Measurements from ENCODE around the gene STK32B.

Gene STK32B

DNA sequence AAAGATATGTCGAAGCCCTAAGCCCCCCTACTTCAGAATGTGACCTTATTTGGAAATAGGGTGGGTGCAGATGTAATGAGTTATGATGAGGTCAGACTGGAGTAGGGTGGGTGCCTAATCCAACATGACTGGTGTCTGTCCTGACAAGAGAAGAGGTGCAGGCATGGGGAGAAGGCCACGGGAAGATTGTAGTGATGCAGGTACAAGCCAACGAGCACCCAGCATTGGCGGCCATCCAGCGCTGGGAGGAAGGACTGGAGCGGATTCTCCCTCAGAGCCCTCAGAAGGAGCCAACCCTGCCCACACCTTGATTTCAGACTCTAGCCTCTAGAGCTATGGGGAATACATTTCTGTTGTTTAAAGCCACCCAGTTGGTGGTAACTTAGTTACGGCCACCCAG, 419.9 kb downstream of the STK32B start:
- DNase-seq (ENCODE audit: low read depth) = no peak

DNA sequence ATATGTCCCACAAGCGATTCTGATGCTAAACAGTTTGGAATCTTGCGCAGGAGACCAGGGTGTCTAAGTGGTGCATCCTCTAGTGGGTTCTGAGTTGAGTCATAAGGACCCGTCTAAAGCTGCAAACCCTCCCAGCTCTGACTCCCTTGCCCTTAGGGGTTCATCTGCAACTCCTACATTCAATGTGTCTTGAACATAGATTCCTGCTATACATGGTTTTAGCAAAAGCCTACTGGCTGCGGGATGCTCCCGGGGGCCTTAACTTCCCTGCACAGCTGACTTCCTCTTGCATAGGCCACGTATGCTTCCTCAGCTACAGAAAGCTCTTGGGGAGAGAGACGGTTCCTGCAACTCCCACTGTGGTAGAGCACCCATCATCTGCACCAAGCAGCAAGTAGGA, 420.4 kb downstream of the STK32B start:
- DNase-seq (ENCODE audit: low read depth) = no peak

DNA sequence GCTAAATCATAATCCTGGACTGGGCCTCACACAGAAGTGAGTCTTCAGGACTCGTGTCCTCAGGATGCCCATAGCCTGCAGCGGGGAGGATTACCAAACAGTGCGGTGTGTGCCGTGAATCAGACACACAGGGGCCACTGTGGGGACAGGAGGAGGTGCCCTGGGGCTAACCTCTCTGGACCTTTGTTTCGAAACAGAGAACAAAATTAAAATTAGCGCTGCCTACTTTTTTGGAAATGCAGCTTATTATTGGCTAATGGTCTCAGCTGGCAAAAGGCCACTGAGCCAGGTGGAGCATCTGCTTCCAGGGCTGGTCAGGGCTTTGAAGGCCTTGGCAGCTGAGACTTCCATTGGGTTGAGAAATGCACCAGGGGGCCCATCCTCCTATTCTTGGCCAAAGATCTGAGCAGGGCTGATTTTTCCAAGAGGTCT, 420.9 kb downstream of the STK32B start:
- DNase-seq (ENCODE audit: low read depth) = no peak

DNA sequence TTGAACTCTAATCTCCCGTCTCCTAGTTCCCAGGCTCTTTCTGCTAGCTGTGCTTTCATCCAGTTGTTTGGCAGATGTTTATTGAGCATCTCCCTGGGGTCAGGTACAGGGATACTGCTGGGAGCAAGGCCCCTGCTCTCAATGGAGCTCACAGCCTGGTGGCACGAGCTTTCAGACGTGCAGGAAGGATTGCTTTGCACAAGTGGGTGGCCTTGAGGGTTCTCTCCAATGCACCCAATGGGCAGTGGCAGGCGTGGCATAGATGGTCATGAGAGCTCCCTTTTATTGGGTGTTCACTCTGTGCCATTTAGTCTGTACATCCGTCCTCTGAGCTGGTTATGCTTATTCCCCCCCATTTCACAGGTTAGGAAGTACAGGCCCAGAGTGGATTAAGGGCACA, 421.8 kb downstream of the STK32B start:
- DNase-seq (ENCODE audit: low read depth) = no peak

DNA sequence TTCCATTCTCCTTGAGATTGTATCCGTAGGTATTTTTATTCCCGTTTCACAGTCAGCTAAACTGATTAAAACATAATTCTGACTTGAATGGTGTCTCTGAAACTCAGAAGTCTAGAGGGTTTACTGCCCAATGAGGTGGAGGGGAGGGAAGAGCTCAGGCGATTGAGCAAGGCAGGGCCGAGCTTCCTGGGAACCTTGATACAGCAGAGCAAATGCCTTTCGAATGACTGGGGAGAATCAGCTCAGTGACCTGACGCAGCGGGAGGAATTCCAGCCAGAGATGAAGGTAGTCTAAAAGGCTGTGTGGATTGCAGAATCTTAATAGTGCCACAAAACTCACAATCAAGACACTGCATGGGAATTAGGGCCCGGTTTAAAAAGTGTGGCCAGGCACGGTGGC, 423.5 kb downstream of the STK32B start:
- no peak for DNase-seq (ENCODE audit: low read depth)

DNA sequence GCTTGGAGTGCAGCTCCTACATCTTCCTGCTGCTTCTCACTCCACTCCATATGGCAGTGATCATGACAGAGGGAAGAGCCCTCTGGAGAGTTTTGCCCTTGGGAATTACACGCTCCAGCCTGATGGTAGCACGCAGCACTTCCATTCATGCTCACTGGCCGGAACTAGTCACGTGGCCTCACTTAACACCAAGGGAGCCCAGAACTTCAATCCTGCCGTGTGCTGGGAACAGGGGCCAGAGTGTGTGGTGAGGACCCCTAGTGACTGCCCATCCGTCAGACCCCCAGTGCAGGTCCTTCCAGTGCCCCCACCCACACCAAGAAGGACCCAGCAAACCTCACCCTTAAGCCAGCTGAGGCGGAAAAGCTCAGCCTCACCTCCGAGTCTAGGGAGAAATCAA, 426.3 kb downstream of the STK32B start:
- DNase-seq (ENCODE audit: low read depth) = no peak

DNA sequence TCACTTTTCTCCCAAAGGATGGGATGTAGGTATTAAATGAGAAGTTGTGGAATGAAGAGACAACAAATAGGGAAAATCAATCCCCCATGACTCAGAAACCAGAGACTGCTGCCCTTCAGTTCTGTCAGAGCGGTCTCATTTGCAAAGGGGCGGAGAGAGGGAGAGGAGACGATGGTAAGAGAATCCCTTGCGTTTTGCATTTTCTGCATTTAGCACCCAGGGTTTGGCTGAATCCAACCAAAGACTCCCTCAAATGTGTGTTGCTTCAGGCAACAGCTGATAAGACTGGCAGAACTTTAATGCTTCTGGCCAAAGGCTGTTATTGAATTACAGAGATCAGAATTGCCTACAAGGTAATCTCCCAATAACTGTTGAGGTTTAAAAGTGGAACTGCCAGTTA, 426.9 kb downstream of the STK32B start:
- no peak for DNase-seq (ENCODE audit: low read depth)

DNA sequence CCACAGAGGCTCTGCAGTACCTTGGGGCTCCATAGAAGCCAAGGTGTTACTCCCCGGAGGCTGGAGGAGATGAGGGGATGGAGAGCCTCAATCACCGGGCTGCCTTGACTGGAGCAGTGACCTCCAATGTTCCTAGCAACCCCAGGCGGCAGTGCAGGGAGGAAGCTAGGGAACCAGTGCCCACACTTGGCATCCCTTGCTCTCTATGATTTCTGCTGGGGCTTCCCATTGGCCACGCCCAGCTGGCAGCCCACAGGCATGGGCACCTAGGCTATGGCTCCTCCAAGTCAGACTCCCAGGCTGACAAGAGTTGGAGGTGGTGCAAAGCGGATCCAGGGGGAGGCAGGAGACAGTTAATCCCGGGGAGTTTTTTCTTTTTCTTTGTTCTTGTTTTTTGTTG, 427.4 kb downstream of the STK32B start:
- DNase-seq (ENCODE audit: low read depth) = no peak

DNA sequence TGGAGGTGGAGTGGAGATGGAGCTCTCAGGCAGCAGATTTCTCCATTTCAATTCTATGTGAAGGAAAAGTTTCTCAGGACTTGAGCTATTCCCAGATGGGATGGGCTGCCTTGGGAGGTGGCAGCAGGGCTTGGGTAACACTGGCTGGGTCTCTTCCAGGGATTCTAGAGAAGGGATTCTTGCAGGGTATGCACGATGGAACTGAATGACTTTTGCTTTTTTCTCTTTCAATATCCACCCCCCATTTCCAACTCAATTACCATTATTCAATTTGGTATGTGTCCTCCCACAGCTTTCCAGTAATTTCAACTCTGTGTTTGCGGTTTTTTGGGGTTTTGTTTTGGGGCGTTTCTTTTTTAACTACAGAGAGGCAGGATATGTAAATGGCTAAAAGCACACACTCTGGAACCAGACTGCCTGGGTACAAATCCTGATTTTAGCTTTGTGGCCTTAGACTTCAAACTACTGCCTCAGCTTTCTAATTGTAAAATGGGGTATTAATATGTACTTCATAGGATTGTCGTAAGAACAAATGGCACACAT, 428.3 kb downstream of the STK32B start:
- no peak for DNase-seq (ENCODE audit: low read depth)

DNA sequence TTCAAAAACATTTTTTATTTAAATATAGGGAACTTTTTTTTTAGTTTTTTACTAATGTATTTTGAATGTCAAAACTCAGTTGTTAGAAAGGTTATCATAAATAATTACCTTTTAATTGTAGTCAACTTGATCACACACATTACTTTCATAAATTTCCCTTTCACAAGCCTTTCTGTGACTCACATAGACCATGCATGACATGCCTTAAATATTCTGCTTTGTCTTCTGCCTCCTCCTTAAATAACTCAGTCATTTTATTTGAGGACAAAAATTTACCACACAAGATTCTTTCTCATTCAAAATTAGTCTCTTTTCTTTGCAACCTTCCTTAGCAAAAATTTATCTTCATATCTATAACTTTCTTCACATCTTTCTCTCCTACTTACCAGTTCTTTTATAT, 437.1 kb downstream of the STK32B start:
- DNase-seq (ENCODE audit: low read depth) = no peak

DNA sequence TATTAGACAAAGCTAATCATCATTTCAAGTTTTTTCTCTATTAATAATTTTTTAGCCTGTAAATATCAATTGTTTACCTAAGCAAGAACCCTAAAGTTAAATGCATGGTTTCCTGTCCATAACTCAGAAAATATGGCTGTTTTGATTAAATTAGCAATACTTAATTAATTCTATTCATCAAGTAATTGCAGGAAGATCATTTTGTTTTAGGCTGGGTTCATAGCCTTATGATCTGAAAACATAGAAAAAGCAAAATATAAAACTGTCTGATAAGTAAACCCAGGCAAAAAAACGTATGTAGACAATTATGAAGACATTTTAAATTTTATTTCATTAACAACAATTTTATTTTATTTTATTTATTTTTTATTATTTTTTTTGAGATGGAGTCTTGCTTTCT, 438.0 kb downstream of the STK32B start:
- DNase-seq (ENCODE audit: low read depth) = no peak

DNA sequence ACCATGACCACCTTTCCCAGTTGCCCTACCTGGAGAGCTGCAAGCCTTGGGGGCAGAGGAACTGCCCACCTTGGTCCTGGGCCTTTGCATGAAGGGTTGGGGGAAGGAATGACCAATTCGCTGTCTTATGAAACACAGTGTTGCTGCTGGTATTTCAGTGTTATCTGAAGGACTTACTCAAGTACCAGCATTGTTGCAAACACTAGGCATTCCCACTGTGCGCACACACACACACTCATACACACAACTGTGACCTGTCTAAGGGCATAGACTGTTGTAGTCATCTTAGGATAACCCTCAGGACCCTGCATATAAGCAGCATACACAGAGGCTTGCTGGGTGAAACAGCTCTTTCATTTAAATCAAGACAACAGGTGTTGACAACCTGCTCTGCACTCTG, 446.2 kb downstream of the STK32B start:
- DNase-seq (ENCODE audit: low read depth) = no peak

DNA sequence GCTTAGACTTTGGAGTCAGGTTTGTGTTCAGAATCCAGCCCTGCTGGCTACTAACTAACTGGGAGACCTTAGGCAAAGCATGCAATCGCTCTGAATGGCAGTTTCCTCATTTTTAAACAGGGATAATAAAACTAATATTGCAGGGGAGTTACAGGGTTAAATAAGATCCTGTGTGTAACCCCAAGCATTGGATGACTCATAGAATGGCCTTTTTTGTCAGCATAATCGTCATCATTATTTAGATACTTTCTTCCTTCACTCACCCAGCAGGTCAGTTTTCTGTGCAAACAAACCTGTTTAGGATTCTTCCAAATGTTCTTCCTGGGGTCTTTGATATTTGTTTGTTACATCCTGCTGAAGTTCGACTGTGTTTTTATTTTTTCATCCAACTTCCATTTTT, 448.9 kb downstream of the STK32B start:
- no peak for DNase-seq (ENCODE audit: low read depth)

DNA sequence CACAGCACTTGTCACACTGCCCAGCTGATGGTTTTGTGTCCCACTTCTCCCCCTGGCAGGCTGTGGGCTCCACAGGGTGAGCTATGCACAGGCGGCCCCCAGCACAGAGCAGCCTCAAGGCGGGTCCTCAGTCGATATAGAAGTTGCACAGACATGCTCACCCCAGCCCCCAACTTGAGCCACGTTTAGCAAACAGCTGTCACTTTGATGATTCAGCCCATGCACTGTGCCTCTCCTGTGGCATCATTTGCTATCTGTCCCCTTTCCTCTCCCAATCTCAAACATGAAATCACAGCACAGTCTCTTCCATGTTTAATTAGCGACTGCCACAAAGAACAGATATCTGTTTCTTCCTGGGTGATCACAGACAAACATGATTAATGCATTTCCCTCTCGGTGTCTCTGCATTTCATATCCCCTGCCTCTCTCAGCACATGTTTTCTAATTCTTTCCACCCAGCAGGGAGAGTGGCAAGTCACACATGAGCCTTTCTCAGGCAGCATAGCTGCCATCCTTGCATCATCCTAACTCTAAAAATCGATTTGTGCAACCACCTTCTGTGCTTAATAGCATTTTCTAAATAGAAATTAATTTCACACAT, 452.2 kb downstream of the STK32B start:
- no peak for DNase-seq (ENCODE audit: low read depth)

DNA sequence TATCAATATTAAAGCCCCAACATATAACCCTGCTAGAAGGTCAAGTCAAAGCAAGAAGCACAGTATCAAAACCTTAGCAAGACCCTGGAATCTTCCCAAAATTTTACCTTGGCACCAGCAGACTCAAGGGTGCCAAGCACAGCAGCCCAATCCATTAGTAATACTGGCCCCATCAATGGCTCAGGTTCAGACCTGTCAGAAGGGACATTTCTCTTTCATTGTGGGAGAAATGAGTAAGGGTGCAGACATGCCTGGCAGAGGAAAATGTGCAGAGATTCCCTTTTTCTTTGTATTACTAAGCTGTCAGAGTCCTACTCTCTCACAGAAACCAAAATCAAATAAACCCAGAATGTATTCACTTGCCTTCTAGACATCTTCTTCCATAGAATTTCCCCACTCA, 453.2 kb downstream of the STK32B start:
- DNase-seq (ENCODE audit: low read depth) = no peak

DNA sequence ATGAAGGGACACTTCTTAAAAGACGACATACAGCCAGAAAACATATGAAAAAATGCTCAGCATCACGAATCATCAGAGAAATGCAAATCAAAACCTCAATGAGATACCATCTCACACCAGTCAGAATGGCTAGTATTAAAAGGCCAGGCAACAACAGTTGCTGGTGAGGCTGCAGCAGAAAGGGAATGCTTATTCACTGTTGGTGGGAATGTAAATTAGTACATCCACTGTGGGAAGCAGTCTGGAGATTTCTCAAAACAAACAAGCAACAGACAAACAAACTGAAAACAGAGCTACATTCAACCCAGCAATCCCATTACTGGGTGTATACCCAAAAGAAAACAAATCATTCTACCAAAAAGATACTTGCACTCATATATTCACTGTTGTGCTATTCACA, 459.2 kb downstream of the STK32B start:
- DNase-seq (ENCODE audit: low read depth) = no peak

DNA sequence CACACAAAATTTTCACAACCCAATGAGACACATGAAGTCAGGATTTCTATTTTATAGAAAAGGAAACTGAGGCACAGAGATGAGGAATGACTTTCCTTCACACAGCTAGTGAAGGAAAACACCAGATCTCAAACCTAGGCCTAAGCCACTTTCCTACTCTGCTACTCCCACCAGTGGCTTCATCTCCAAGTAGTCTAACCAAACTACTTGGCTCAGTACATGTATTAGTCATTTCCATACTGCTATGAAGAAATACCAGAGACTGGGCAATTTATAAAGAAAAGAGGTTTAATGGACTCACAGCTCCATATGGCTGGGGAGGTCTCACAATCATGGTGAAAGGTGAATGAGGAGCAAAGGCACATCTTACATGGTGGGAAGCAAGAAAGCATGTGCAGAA, 460.5 kb downstream of the STK32B start:
- no peak for DNase-seq (ENCODE audit: low read depth)

DNA sequence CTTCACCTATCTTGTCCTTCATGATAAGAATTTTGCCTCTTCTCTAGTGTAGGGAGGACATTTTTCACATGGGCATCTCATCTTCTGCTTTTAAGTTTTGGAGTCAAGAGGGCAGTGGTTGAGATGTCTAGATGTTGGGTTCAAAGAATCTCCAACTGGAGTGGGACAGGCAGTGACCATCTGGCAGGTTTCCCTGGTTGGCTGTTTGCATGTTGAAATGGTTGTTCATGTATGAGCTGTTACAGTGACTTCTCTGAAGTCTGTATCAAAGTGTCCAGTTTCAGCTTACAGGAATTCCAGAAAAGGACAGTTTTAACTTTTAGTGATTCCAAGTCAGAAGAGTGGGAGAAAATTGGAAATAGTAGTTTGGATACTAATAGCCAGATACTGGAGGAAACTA, 464.4 kb downstream of the STK32B start:
- no peak for DNase-seq (ENCODE audit: low read depth)

DNA sequence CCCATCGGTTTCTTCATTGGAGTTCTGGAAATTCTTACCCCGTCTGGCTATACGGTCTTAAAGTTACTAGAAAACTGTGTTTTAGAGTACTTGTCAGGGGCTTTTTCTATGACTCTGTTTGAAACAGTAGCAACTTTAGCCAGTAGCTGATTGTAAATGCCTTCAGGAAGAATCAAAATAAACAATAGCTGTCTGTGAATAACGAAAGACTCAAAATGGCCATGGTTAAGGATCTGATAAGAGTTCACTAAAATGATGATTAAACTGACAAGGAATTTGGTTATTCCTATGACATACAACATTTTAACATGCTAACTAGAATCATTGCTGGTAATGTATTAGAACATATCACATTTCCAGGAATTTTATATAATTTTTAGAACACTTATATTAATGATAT, 466.1 kb downstream of the STK32B start:
- DNase-seq (ENCODE audit: low read depth) = no peak

DNA sequence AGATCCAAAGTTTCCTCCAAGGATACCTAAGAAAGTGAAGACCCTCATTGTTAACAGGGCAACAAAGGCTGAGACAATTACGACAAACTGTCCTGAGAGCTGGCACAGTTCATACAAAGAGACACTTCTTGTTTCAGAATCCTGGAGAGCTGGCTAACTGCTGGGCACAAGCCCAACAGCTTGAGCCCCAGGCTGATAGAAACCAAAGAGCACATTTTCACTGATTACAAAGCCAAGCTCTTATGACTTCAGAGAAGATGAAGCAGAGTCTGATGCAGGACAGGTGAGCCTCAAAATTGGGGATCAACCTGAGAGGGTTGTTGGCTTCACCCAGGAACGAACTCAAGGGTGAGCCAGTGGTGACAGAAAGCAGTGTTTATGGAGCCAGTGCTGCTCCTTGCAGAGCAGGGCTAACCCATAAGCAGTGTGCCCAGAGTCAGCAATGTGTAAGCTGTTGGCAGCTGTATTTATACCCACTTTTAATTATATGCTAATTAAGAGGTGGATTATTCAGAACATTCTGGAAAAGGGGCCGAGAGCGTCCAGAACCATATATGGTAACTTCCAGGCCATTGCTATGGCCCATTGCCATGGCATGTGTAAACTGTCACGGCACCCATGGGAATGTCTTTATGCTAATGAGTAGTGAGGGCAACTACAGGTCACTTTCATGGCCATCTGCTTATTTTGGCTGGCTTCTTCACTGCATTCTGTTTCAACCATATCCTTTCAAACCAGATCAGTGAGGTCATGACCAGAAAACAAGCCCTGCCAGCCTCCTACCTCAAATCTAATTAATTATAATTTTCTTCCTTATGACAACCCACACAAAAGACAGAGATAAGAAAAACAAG, 473.4 kb downstream of the STK32B start:
- no peak for DNase-seq (ENCODE audit: low read depth)

DNA sequence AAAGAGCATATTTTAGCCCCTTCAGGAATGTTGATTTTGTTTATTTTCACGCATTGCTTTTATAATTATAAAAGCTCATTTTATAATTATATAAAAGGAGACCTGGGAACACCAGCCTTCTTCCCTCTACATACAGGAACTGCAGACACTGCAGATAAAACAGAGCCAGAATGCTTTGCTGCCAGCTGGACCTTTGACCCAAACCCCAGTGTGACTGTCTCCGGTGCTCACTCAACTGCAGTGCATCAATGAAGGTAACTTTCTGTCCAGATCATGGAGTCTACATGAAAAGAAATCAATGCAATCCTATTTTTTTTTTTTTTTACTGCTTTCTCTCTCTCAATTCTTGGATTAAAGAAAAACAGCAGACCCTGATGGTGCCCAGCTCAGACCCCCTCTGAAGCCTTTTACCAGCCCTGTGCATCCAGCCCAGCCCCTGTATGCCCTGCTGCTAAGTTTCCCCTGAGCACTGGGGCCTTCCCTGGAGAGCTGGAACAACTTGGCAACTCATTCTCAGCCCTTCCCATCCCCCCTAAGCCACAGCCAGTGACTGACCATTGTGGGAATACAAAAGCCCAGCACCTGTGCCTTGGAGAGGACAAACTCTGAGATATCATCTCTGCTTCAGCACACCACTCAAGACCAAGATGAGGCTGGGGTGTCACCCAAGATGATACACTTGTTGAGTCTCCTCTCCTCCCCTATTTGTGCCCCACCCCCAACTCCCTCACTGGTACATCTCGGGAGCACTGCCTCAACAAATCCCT, 475.0 kb downstream of the STK32B start:
- DNase-seq (ENCODE audit: low read depth) = no peak

DNA sequence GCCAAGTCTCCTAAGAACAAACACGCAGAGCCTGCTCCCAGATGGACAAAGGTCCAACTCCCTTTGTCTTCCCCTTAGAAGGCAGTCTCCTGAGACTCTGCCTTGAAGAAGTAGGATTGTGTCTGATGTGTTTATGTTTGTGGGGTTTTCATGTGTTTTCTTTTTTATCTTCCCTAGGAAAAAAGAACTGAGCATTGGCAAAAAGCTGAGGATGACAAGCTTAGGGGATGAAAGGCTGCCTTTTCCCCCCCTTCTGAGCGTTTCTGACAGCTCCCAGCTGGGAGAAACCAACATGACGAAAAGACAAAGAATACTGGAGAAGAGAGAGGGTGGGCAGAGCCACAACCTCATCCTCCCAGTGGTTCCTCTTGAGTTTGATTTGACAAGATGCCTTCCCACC, 475.9 kb downstream of the STK32B start:
- DNase-seq (ENCODE audit: low read depth) = no peak

DNA sequence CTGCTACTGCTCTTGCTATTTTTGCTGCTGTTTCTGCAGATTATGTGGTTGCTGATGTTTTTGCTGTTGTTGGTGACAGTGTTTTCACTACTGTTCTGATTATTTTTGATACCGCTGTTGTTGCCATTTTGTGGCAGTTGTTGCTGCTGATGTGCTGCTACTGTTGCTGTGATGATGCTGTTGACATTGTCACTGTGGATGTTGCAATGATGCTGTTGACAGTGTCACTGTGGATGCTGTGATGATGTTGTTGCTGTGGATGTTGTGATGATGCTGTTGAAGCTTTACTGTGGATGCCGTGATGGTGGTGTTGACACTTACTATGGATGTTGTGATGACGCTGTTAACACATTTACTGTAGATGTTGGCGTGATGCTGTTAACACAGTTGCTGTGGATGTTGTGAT, 476.8 kb downstream of the STK32B start:
- no peak for DNase-seq (ENCODE audit: low read depth)

Measured in fibroblast of the conjunctiva (primary cell).